Liver (tissue), 9 donors: Measurements from ENCODE around the gene DBT. TPM values are rescaled to one million over a fixed set of nuclear protein-coding genes. Genes with fewer than 3 reads are reported as not detected.

Experiments used
- DNase-seq: peaks from one replicate; pipeline ENCODE4 v3.0.0-alpha.2; 2017; ENCODE audit warnings: low spot score
- H3K27ac ChIP-seq, 2 donors: one replicate each; pipeline ENCODE4 v1.7.0; 2013; ENCODE audit warnings: inconsistent platforms in 2 of 2, low read length in 2 of 2, control low read depth in 1 of 2, low read depth in 1 of 2, mild to moderate bottlenecking in 1 of 2
- H3K27me3 ChIP-seq, 4 donors: one replicate each; pipeline versions ENCODE4 v1.6.1 to v1.7.0; 2013; ENCODE audit warnings: low read length in 3 of 4, inconsistent platforms in 1 of 4, mild to moderate bottlenecking in 1 of 4, moderate library complexity in 1 of 4; ENCODE audit not compliant: control insufficient read depth in 4 of 4, insufficient read depth in 4 of 4
- H3K36me3 ChIP-seq, 4 donors: one replicate each; pipeline versions ENCODE4 v1.6.1 to v1.7.0; 2013; ENCODE audit warnings: low read length in 3 of 4, mild to moderate bottlenecking in 3 of 4, low read depth in 1 of 4, moderate library complexity in 1 of 4; ENCODE audit not compliant: control insufficient read depth in 4 of 4, insufficient read depth in 3 of 4
- H3K4me1 ChIP-seq, 4 donors: one replicate each; pipeline versions ENCODE4 v1.6.1 to v1.7.0; 2013; ENCODE audit warnings: low read length in 3 of 4, mild to moderate bottlenecking in 3 of 4, moderate library complexity in 1 of 4; ENCODE audit not compliant: control insufficient read depth in 4 of 4, insufficient read depth in 4 of 4
- H3K4me3 ChIP-seq, 3 donors: one replicate each; pipeline versions ENCODE4 v1.6.1 to v1.7.0; 2013; ENCODE audit warnings: low read length in 3 of 3, control low read depth in 1 of 3, low read depth in 1 of 3, mild to moderate bottlenecking in 1 of 3
- H3K9ac ChIP-seq, 2 donors: one replicate each; pipeline ENCODE4 v1.7.0; 2013; ENCODE audit warnings: low read length in 2 of 2, mild to moderate bottlenecking in 2 of 2, moderate library complexity in 2 of 2, control low read depth in 1 of 2, low read depth in 1 of 2
- H3K9me3 ChIP-seq, 4 donors: one replicate each; pipeline versions ENCODE4 v1.6.1 to v1.7.0; 2013; ENCODE audit warnings: low read length in 3 of 4; ENCODE audit not compliant: control insufficient read depth in 4 of 4
- ATF3 ChIP-seq: IDR thresholded peaks from 2 replicates; pipeline ENCODE4 v1.6.1; 2016; ENCODE audit warnings: antibody characterized with exemption
- CTCF ChIP-seq: fragments of 150-350 bp; IDR thresholded peaks from 2 replicates; pipeline ENCODE4 v1.5.1; 2017; ENCODE audit warnings: improper control_type of control experiment, low read depth, low read length; ENCODE audit not compliant: missing input control
- FOXA1 ChIP-seq: IDR thresholded peaks from 2 replicates; pipeline ENCODE4 v1.6.1; 2016; ENCODE audit warnings: antibody characterized with exemption
- GABPA ChIP-seq, 2 donors: IDR thresholded peaks in 1 of 2; conservative IDR thresholded peaks in 1 of 2; 2 replicates each; pipeline ENCODE4 v1.6.1; 2016; ENCODE audit warnings: antibody characterized with exemption in 2 of 2, mild to moderate bottlenecking in 1 of 2, moderate library complexity in 1 of 2
- HNF4A ChIP-seq, 2 donors: conservative IDR thresholded peaks; 2 replicates each; pipeline ENCODE4 v1.6.1; 2016; ENCODE audit warnings: antibody characterized with exemption in 2 of 2, mild to moderate bottlenecking in 2 of 2
- HNF4G ChIP-seq: IDR thresholded peaks from 2 replicates; pipeline ENCODE4 v1.6.1; 2016; ENCODE audit warnings: antibody characterized with exemption
- JUND ChIP-seq, 2 donors: IDR thresholded peaks; 2 replicates each; pipeline ENCODE4 v1.6.1; 2016; ENCODE audit warnings: antibody characterized with exemption in 2 of 2
- MAX ChIP-seq: IDR thresholded peaks from 2 replicates; pipeline ENCODE4 v1.6.1; 2016; ENCODE audit warnings: antibody characterized with exemption
- NR2F2 ChIP-seq: IDR thresholded peaks from 2 replicates; pipeline ENCODE4 v1.6.1; 2016; ENCODE audit warnings: antibody characterized with exemption
- REST ChIP-seq: IDR thresholded peaks from 2 replicates; pipeline ENCODE4 v1.6.1; 2016; ENCODE audit warnings: antibody characterized with exemption, mild to moderate bottlenecking
- RXRA ChIP-seq, 2 donors: IDR thresholded peaks; 2 replicates each; pipeline ENCODE4 v1.6.1; 2017 to 2018; ENCODE audit warnings: antibody characterized with exemption in 2 of 2, mild to moderate bottlenecking in 1 of 2
- SP1 ChIP-seq: IDR thresholded peaks from 2 replicates; pipeline ENCODE4 v1.6.1; 2018; ENCODE audit warnings: antibody characterized with exemption, mild to moderate bottlenecking
- TAF1 ChIP-seq: conservative IDR thresholded peaks from 2 replicates; pipeline ENCODE4 v1.6.1; 2016; ENCODE audit warnings: antibody characterized with exemption, mild to moderate bottlenecking
- YY1 ChIP-seq: IDR thresholded peaks from 2 replicates; pipeline ENCODE4 v1.6.1; 2016; ENCODE audit warnings: antibody characterized with exemption, mild to moderate bottlenecking
- ZBTB33 ChIP-seq: IDR thresholded peaks from 2 replicates; pipeline ENCODE4 v1.6.1; 2016; ENCODE audit warnings: antibody characterized with exemption
- WGBS: extraction: QIAGEN DNeasy Blood & Tissue Kit; methylation state at CpG from one replicate; pipeline ENCODE4 v1.1.7; 2013; 5-methylcytosine and 5-hydroxymethylcytosine counted together
- polyA plus RNA-seq, 2 donors: library from polyadenylated mRNA; stranded (reverse) in 1 of 2; unstranded in 1 of 2; fragments of 200-250 nt in 1 of 2; fragments of >200 nt in 1 of 2; fragmentation: Nextera tagmentation in 1 of 2; extraction: Ambion mirVana in 1 of 2; gene quantifications; one replicate each; pipeline versions ENCODE4 v1.2.1 to v1.2.3, GENCODE V29; 2013 to 2015
- total RNA-seq, 2 donors: library from RNA; depleted of rRNA; stranded (reverse); fragments of >200 nt; gene quantifications; one replicate each; pipeline ENCODE4 v1.2.3, GENCODE V29; 2014
- donor health status: healthy.
- donor health status: healthy.
- donor health status: healthy.
- donor health status: healthy.
- donor health status: healthy.

The DBT gene
- total and polyA plus RNA-seq, 4 donors, result 7.7 to 10.7 (median 9.1) TPM

- H3K9ac ChIP-seq, result no peak overlapping the region
- H3K4me3 ChIP-seq, result no peak overlapping the region
- TF ChIP-seq SP1, result no peak
- no peak for TF ChIP-seq HNF4G
- no peak for TF ChIP-seq YY1
- TF ChIP-seq TAF1, result no peak
- TF ChIP-seq CTCF, result no peak
- no peak for TF ChIP-seq MAX
- TF ChIP-seq JUND (IDR thresholded peaks at IDR 0.05), result no peak
- TF ChIP-seq HNF4A (conservative IDR thresholded peaks at IDR 0.05), result no peak
- no peak for TF ChIP-seq ZBTB33
- TF ChIP-seq FOXA1, result no peak
- TF ChIP-seq ATF3, result no peak
- no peak for TF ChIP-seq GABPA (IDR thresholded peaks at IDR 0.05 in 1 of 2, conservative IDR thresholded peaks at IDR 0.05 in 1 of 2)
- TF ChIP-seq REST, result no peak
- no peak for TF ChIP-seq NR2F2
- TF ChIP-seq RXRA (IDR thresholded peaks at IDR 0.05), result no peak
- WGBS, result 41% methylated on average over 1 of the region's 1 CpG
- DNase-seq, result no peak
- H3K27me3 ChIP-seq, result no peaks in the 10 kb centered on the region
- H3K9me3 ChIP-seq, result no peaks in the 10 kb centered on the region
- no peak overlapping the region for H3K27ac ChIP-seq
- H3K36me3 ChIP-seq, result peaks cover 1 to 27% (median 12%) of the 10 kb centered on the region in 4 donors
- peaks cover 0 to 4% (median under 1%) of the 10 kb centered on the region in 4 donors for H3K4me1 ChIP-seq
Observed at GRCh38 chr1:100232156-100232555, 17.5 kb downstream of the DBT start.

- WGBS, result 97% methylated on average over 2 of the region's 2 CpGs
- H3K4me1 ChIP-seq, result peaks cover 0 to 4% (median under 1%) of the 10 kb centered on the region in 4 donors
- H3K27ac ChIP-seq, result no peak overlapping the region
- peaks cover 1 to 27% (median 10%) of the 10 kb centered on the region in 4 donors for H3K36me3 ChIP-seq
- peak in 1 of 2 donors; percentile 38 for TF ChIP-seq HNF4A (conservative IDR thresholded peaks at IDR 0.05)
- TF ChIP-seq NR2F2, result no peak
- no peak for TF ChIP-seq ATF3
- no peak for TF ChIP-seq JUND (IDR thresholded peaks at IDR 0.05)
- H3K9ac ChIP-seq, result no peak overlapping the region
- H3K27me3 ChIP-seq, result no peaks in the 10 kb centered on the region
- H3K9me3 ChIP-seq, result no peaks in the 10 kb centered on the region
- no peak overlapping the region for H3K4me3 ChIP-seq
- DNase-seq, result no peak
Observed at GRCh38 chr1:100231721-100232120, 17.9 kb downstream of the DBT start.
